ENCODE results near the gene NBEAL2.

- TF ChIP-seq CTCF (IDR thresholded peaks at IDR 0.05; ENCODE audit: insufficient read depth, low read length, poor library complexity, severe bottlenecking), result no peak
- TF ChIP-seq EZH2phosphoT487 (conservative IDR thresholded peaks at IDR 0.05; ENCODE audit: low read length), result no peak
Observed at GRCh38 chr3:46930945-46931403, 48.5 kb upstream of the NBEAL2 start.

All from SU-DHL-6 (cell line).